OCI-LY7 (cell line): ENCODE data around the gene TAAR8.

Source experiments
- CTCF ChIP-seq: fragments of 200-600 bp; sonication (generic); conservative IDR thresholded peaks from 2 replicates; pipeline ENCODE4 v1.5.1; 2014; ENCODE audit warnings: mild to moderate bottlenecking, antibody characterized with exemption, low read length, moderate library complexity, mixed read lengths
- EZH2phosphoT487 ChIP-seq: fragments of 200-600 bp; sonication (generic); IDR thresholded peaks from 2 replicates; pipeline ENCODE4 v1.6.1; 2018; ENCODE audit warnings: low read depth, borderline replicate concordance, mild to moderate bottlenecking, mixed run types, antibody characterized with exemption, low read length, moderate library complexity, mixed read lengths

GRCh38 chr6:132527791-132528190 lies 24.7 kb upstream of the TAAR8 start:
- TF ChIP-seq CTCF, result no peak
- no peak for TF ChIP-seq EZH2phosphoT487
